ENCODE results near the gene NR5A1. TPM values are rescaled to one million over a fixed set of nuclear protein-coding genes. Genes with fewer than 3 reads are reported as not detected.
A peak's percentile ranks its signal among the peaks of the same experiment; 100 is the strongest.

The NR5A1 gene
- total RNA-seq, 1 donor from 2014 or later, result 1.0 TPM

- peaks cover 7% of the 10 kb centered on the region for H4K20me1 ChIP-seq (ENCODE audit: low read depth)
- peak overlapping the region; percentile 50 for H3K27ac Mint-ChIP-seq
These were observed 3.6 kb upstream of the NR5A1 start for GRCh38 chr9:124510650-124511425.

DNA sequence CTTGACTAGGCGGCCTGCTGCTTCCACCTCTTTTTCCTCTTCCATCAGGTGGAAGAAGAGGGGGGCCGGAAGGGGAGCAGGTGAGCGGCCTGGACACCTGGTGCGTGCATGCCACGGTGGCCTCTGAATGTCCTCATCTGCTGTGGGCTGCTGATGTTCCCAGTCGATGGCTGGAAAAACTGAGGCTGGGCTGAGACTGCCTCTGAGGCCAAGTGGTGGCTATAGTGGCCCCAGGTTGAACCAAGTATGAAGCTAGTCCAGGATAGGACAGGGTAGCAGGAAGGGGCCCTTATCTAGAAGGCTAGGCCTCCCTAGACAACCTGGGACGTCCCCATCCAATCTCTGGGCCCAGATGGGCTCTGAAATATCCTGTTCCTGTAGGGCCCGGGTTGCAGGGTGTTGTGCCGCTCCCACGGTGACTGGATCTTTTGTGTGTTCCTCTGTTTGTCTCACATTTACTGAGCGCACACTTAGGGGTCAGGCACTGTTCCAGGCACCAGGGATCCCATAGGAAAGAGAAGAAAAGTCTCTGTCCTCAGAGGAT, 753 bp upstream of the NR5A1 start:
- H3K9me3 ChIP-seq (ENCODE audit: low read depth), result no peaks in the 10 kb centered on the region
- no peak overlapping the region for H3K4me3 ChIP-seq
- Mint-ChIP-seq H3K36me3 (no peaks in the 10 kb centered on the region), H3K27me3 (ENCODE audit: insufficient read depth, low read depth) (peaks cover 26% of the 10 kb centered on the region), H3K4me3 (no peak overlapping the region), H3K9me3 (no peaks in the 10 kb centered on the region), H3K4me1 (peaks cover 15% of the 10 kb centered on the region), H3K27ac (no peak overlapping the region)
- H3K27me3 ChIP-seq, result peaks cover 38% of the 10 kb centered on the region
- no peaks in the 10 kb centered on the region for H4K20me1 ChIP-seq (ENCODE audit: low read depth)
- H3F3A ChIP-seq (ENCODE audit: low read depth), result peaks cover 8% of the 10 kb centered on the region
- no peak overlapping the region for H2AFZ ChIP-seq (replicated peaks)
- peaks cover 11% of the 10 kb centered on the region for H3K4me1 ChIP-seq
- no peak overlapping the region for H3K4me2 ChIP-seq
- no peaks in the 10 kb centered on the region for H3K79me2 ChIP-seq (ENCODE audit: low read depth)
- H3K36me3 ChIP-seq, result no peaks in the 10 kb centered on the region
- H3K27ac ChIP-seq, result no peak overlapping the region
- no peak for DNase-seq (ENCODE audit: low spot score)
- TF ChIP-seq EZH2 (IDR thresholded peaks at IDR 0.05) (no peak), EZH2phosphoT487 (IDR thresholded peaks at IDR 0.05) (no peak)
- TF ChIP-seq, protein P1, sequence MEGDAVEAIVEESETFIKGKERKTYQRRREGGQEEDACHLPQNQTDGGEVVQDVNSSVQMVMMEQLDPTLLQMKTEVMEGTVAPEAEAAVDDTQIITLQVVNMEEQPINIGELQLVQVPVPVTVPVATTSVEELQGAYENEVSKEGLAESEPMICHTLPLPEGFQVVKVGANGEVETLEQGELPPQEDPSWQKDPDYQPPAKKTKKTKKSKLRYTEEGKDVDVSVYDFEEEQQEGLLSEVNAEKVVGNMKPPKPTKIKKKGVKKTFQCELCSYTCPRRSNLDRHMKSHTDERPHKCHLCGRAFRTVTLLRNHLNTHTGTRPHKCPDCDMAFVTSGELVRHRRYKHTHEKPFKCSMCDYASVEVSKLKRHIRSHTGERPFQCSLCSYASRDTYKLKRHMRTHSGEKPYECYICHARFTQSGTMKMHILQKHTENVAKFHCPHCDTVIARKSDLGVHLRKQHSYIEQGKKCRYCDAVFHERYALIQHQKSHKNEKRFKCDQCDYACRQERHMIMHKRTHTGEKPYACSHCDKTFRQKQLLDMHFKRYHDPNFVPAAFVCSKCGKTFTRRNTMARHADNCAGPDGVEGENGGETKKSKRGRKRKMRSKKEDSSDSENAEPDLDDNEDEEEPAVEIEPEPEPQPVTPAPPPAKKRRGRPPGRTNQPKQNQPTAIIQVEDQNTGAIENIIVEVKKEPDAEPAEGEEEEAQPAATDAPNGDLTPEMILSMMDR (IDR thresholded peaks at IDR 0.05), result no peak
- no peak overlapping the region for H3K9ac ChIP-seq

More at GRCh38 chr9:124510650-124511425, 3.6 kb upstream of the NR5A1 start:
- peaks cover 9% of the 10 kb centered on the region for H3K27me3 ChIP-seq
- TF ChIP-seq EZH2phosphoT487 (IDR thresholded peaks at IDR 0.05) (no peak), EZH2 (IDR thresholded peaks at IDR 0.05) (no peak)
- TF ChIP-seq, protein P1 (IDR thresholded peaks at IDR 0.05), result no peak
- H3K4me1 Mint-ChIP-seq, result peaks cover 29% of the 10 kb centered on the region
- no peak overlapping the region for H3K27ac ChIP-seq
- H3K4me3 Mint-ChIP-seq, result no peak overlapping the region
- no peaks in the 10 kb centered on the region for H3K9me3 Mint-ChIP-seq
- no peak overlapping the region for H3K4me3 ChIP-seq
- no peak overlapping the region for H3K9ac ChIP-seq
- H3K4me2 ChIP-seq, result no peak overlapping the region
- H2AFZ ChIP-seq (replicated peaks), result no peak overlapping the region
- H3K4me1 ChIP-seq, result peaks cover 27% of the 10 kb centered on the region
- peaks cover 15% of the 10 kb centered on the region for H3F3A ChIP-seq (ENCODE audit: low read depth)
- no peaks in the 10 kb centered on the region for H3K36me3 ChIP-seq
- no peaks in the 10 kb centered on the region for H3K36me3 Mint-ChIP-seq
- no peaks in the 10 kb centered on the region for H3K9me3 ChIP-seq (ENCODE audit: low read depth)
- H3K79me2 ChIP-seq (ENCODE audit: low read depth), result no peaks in the 10 kb centered on the region
- peaks cover 13% of the 10 kb centered on the region for H3K27me3 Mint-ChIP-seq (ENCODE audit: insufficient read depth, low read depth)
- no peak for DNase-seq (ENCODE audit: low spot score)

- H3K4me2 ChIP-seq, result no peak overlapping the region
- H3K27ac Mint-ChIP-seq, result no peak overlapping the region
These were observed 766 bp downstream of the NR5A1 start for GRCh38 chr9:124506433-124506832.

More at GRCh38 chr9:124506433-124506832, 766 bp downstream of the NR5A1 start:
- no peak overlapping the region for H2AFZ ChIP-seq (replicated peaks)
- no peaks in the 10 kb centered on the region for H3K9me3 ChIP-seq (ENCODE audit: low read depth)
- Mint-ChIP-seq H3K9me3 (no peaks in the 10 kb centered on the region), H3K4me1 (peaks cover 6% of the 10 kb centered on the region), H3K27me3 (ENCODE audit: insufficient read depth, low read depth) (peaks cover 37% of the 10 kb centered on the region), H3K36me3 (no peaks in the 10 kb centered on the region), H3K4me3 (peak overlapping the region; percentile 50)
- H3K9ac ChIP-seq, result no peak overlapping the region
- peaks cover 19% of the 10 kb centered on the region for H3F3A ChIP-seq (ENCODE audit: low read depth)
- no peak for TF ChIP-seq EZH2 (IDR thresholded peaks at IDR 0.05)
- no peak for TF ChIP-seq EZH2phosphoT487 (IDR thresholded peaks at IDR 0.05)
- TF ChIP-seq, protein P1 (IDR thresholded peaks at IDR 0.05), result no peak
- no peak overlapping the region for H3K4me3 ChIP-seq
- H3K4me1 ChIP-seq, result peaks cover 6% of the 10 kb centered on the region
- peaks cover 53% of the 10 kb centered on the region for H3K27me3 ChIP-seq
- H4K20me1 ChIP-seq (ENCODE audit: low read depth), result no peaks in the 10 kb centered on the region
- no peak for DNase-seq (ENCODE audit: low spot score)
- H3K79me2 ChIP-seq (ENCODE audit: low read depth), result no peaks in the 10 kb centered on the region
- no peaks in the 10 kb centered on the region for H3K36me3 ChIP-seq
- H3K27ac ChIP-seq, result no peak overlapping the region
